ENCODE results near the gene DPEP1.
"Not testable (repeated sequence)": the region's sequence is repeated elsewhere in the genome, so short reads cannot be mapped to it uniquely, and the experiment has no call there.

DPEP1 gene

GRCh38 chr16:89576153-89577054, 37.0 kb upstream of the DPEP1 start:
- FAIRE-seq (no peak), DNase-seq (ENCODE audit: insufficient read length, low spot score) (no peak)

- FAIRE-seq (no peak), DNase-seq (ENCODE audit: insufficient read length, low spot score) (no peak)
These were observed 36.2 kb upstream of the DPEP1 start for GRCh38 chr16:89577055-89577759.

- DNase-seq (ENCODE audit: insufficient read length, low spot score) (no peak), FAIRE-seq (peak; percentile 86)
These were observed 34.1 kb upstream of the DPEP1 start for GRCh38 chr16:89579351-89579750.

GRCh38 chr16:89581045-89581695, 32.3 kb upstream of the DPEP1 start:
- FAIRE-seq (peak; percentile 99), DNase-seq (ENCODE audit: insufficient read length, low spot score) (peak; percentile 89)

GRCh38 chr16:89581861-89582563, 31.4 kb upstream of the DPEP1 start:
- DNase-seq (ENCODE audit: insufficient read length, low spot score) = no peak
- FAIRE-seq = peak; percentile 80

- DNase-seq (ENCODE audit: insufficient read length, low spot score) (no peak), FAIRE-seq (no peak)
These were observed 30.7 kb upstream of the DPEP1 start for GRCh38 chr16:89582614-89583196.

- FAIRE-seq (no peak), DNase-seq (ENCODE audit: insufficient read length, low spot score) (no peak)
These were observed 30.1 kb upstream of the DPEP1 start for GRCh38 chr16:89583197-89583894.

- no peak for FAIRE-seq
These were observed 29.4 kb upstream of the DPEP1 start for GRCh38 chr16:89583895-89584644.

GRCh38 chr16:89584768-89585549, 28.5 kb upstream of the DPEP1 start:
- DNase-seq (ENCODE audit: insufficient read length, low spot score) (no peak), FAIRE-seq (no peak)

More at GRCh38 chr16:89583895-89584644, 29.4 kb upstream of the DPEP1 start:
- no peak for DNase-seq (ENCODE audit: insufficient read length, low spot score)

- no peak for DNase-seq (ENCODE audit: insufficient read length, low spot score)
- FAIRE-seq = no peak
These were observed 27.2 kb upstream of the DPEP1 start for GRCh38 chr16:89586218-89586617.

GRCh38 chr16:89586853-89587252, 26.6 kb upstream of the DPEP1 start:
- no peak for FAIRE-seq
- DNase-seq (ENCODE audit: insufficient read length, low spot score) = no peak

- FAIRE-seq; DNase-seq (ENCODE audit: insufficient read length, low spot score): not testable (repeated sequence)
These were observed 25.8 kb upstream of the DPEP1 start for GRCh38 chr16:89587676-89588075.

GRCh38 chr16:89588413-89589109, 24.9 kb upstream of the DPEP1 start:
- DNase-seq (ENCODE audit: insufficient read length, low spot score) (no peak), FAIRE-seq (no peak)

GRCh38 chr16:89589241-89589926, 24.1 kb upstream of the DPEP1 start:
- FAIRE-seq (no peak), DNase-seq (ENCODE audit: insufficient read length, low spot score) (no peak)

GRCh38 chr16:89593841-89594240, 19.6 kb upstream of the DPEP1 start:
- FAIRE-seq (no peak), DNase-seq (ENCODE audit: insufficient read length, low spot score) (no peak)

- DNase-seq (ENCODE audit: insufficient read length, low spot score) (no peak), FAIRE-seq (no peak)
These were observed 17.9 kb upstream of the DPEP1 start for GRCh38 chr16:89595330-89596060.

Measured in HTR-8/SVneo (cell line).